MM.1S (cell line): Measurements from ENCODE around the gene FAM50B.

Experiments
- CTCF ChIP-seq: fragments of 300-600 bp; sonication (generic); IDR thresholded peaks from 2 replicates; pipeline ENCODE4 v1.5.1; 2016; ENCODE audit warnings: antibody characterized with exemption, low read length, mixed read lengths
- EZH2 ChIP-seq: fragments of 300-600 bp; sonication (generic); optimal IDR thresholded peaks from 2 replicates; pipeline ENCODE3; 2017; ENCODE audit warnings: low read depth, mild to moderate bottlenecking, antibody characterized with exemption, low read length, mixed read lengths

GRCh38 chr6:3811191-3811590 lies 38.0 kb upstream of the FAM50B start:
- TF ChIP-seq CTCF (no peak), EZH2 (no peak)
